OCI-LY3 (cell line): ENCODE results near the gene CAV1.

Source experiments
- CTCF ChIP-seq: fragments of 200-600, 300-600 bp; sonication (generic); IDR thresholded peaks from 2 replicates; pipeline ENCODE4 v1.5.1; 2014; ENCODE audit warnings: antibody characterized with exemption, low read length, low read depth
- EZH2phosphoT487 ChIP-seq: fragments of 200-600 bp; shearing (Covaris generic); IDR thresholded peaks from 2 replicates; pipeline ENCODE4 v1.6.1; 2018; ENCODE audit warnings: antibody characterized with exemption, mixed run types, low read depth

- no peak for TF ChIP-seq EZH2phosphoT487
- TF ChIP-seq CTCF: no peak
Observed at GRCh38 chr7:116527521-116527920, 2.7 kb downstream of the CAV1 start.
